ENCODE measurements around the gene MMRN1. TPM values are rescaled to one million over a fixed set of nuclear protein-coding genes. Genes with fewer than 3 reads are reported as not detected.

Gene MMRN1
- total and polyA plus RNA-seq, 2 experiments from 2014 or later, result not detected

DNA sequence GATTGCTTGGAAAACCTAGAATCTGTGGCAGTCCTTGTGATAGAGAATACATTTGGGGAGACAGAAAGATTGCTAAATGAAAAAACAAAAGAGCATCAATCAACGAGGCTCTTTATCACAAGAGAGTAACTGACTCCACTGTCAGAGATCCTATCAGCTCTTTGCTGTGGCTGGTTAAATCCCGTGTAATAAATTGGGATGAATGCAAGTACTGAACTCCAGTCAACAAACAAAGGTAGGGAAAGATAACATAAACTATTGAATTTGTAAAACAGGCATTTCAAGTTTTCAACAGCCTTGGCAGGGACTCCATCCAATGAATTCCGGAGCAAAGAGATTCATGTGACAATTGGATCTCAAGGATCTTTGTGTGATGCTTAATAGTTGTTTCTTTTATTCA lies 21.3 kb downstream of the MMRN1 start:
- Histone ChIP-seq H3K27ac (ENCODE audit: low read depth) (no peak overlapping the region), H2AFZ (peak overlapping the region; percentile 63; the same call in 1 of the 2 replicates), H3K4me3 (no peak overlapping the region), H3F3A (replicated peaks; ENCODE audit: low read depth) (no peaks in the 10 kb centered on the region), H3K27me3 (ENCODE audit: insufficient read depth) (no peaks in the 10 kb centered on the region), H3K4me1 (ENCODE audit: insufficient read depth) (peaks cover 30% of the 10 kb centered on the region), H3K9me2 (ENCODE audit: insufficient read depth) (no peaks in the 10 kb centered on the region), H3K4me2 (peak overlapping the region; percentile 45; the same call in 1 of the 2 replicates), H3K36me3 (ENCODE audit: insufficient read depth) (no peaks in the 10 kb centered on the region), H3K79me2 (replicated peaks; ENCODE audit: insufficient read depth) (no peaks in the 10 kb centered on the region), H4K20me1 (replicated peaks; ENCODE audit: insufficient read depth) (no peaks in the 10 kb centered on the region)
- Mint-ChIP-seq H3K36me3 (ENCODE audit: low read depth) (no peaks in the 10 kb centered on the region), H3K4me3 (no peak overlapping the region), H3K27ac (peak overlapping the region; percentile 16; the same call in 1 of the 2 replicates), H3K4me1 (peaks cover 29% of the 10 kb centered on the region), H3K27me3 (ENCODE audit: insufficient read depth, low read depth, poor library complexity) (no peaks in the 10 kb centered on the region), H3K9me3 (no peaks in the 10 kb centered on the region)
- no peak for ATAC-seq
- TF ChIP-seq JUNB (IDR thresholded peaks at IDR 0.05; ENCODE audit: unreplicated experiment), result no peak
- TF ChIP-seq, protein P1, sequence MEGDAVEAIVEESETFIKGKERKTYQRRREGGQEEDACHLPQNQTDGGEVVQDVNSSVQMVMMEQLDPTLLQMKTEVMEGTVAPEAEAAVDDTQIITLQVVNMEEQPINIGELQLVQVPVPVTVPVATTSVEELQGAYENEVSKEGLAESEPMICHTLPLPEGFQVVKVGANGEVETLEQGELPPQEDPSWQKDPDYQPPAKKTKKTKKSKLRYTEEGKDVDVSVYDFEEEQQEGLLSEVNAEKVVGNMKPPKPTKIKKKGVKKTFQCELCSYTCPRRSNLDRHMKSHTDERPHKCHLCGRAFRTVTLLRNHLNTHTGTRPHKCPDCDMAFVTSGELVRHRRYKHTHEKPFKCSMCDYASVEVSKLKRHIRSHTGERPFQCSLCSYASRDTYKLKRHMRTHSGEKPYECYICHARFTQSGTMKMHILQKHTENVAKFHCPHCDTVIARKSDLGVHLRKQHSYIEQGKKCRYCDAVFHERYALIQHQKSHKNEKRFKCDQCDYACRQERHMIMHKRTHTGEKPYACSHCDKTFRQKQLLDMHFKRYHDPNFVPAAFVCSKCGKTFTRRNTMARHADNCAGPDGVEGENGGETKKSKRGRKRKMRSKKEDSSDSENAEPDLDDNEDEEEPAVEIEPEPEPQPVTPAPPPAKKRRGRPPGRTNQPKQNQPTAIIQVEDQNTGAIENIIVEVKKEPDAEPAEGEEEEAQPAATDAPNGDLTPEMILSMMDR (conservative IDR thresholded peaks at IDR 0.05; ENCODE audit: low read depth in 2 of 2), result no peak
- no peak for TF ChIP-seq ETS1 (IDR thresholded peaks at IDR 0.05)
- TF ChIP-seq NANOG (IDR thresholded peaks at IDR 0.05; ENCODE audit: borderline replicate concordance), result no peak
- TF ChIP-seq POLR2AphosphoS5 (IDR thresholded peaks at IDR 0.05; ENCODE audit: low read depth), result no peak
- no peak for TF ChIP-seq EZH2 (IDR thresholded peaks at IDR 0.05; ENCODE audit: low read depth, unreplicated experiment)
- TF ChIP-seq, protein P2, sequence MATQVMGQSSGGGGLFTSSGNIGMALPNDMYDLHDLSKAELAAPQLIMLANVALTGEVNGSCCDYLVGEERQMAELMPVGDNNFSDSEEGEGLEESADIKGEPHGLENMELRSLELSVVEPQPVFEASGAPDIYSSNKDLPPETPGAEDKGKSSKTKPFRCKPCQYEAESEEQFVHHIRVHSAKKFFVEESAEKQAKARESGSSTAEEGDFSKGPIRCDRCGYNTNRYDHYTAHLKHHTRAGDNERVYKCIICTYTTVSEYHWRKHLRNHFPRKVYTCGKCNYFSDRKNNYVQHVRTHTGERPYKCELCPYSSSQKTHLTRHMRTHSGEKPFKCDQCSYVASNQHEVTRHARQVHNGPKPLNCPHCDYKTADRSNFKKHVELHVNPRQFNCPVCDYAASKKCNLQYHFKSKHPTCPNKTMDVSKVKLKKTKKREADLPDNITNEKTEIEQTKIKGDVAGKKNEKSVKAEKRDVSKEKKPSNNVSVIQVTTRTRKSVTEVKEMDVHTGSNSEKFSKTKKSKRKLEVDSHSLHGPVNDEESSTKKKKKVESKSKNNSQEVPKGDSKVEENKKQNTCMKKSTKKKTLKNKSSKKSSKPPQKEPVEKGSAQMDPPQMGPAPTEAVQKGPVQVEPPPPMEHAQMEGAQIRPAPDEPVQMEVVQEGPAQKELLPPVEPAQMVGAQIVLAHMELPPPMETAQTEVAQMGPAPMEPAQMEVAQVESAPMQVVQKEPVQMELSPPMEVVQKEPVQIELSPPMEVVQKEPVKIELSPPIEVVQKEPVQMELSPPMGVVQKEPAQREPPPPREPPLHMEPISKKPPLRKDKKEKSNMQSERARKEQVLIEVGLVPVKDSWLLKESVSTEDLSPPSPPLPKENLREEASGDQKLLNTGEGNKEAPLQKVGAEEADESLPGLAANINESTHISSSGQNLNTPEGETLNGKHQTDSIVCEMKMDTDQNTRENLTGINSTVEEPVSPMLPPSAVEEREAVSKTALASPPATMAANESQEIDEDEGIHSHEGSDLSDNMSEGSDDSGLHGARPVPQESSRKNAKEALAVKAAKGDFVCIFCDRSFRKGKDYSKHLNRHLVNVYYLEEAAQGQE (IDR thresholded peaks at IDR 0.05; ENCODE audit: unreplicated experiment), result no peak
- TF ChIP-seq EZH2phosphoT487 (IDR thresholded peaks at IDR 0.05; ENCODE audit: unreplicated experiment), result no peak
- TF ChIP-seq ZNF331 (CRISPR knock-in tag; IDR thresholded peaks at IDR 0.05; ENCODE audit: low read depth), result no peak
- TF ChIP-seq, protein P3, sequence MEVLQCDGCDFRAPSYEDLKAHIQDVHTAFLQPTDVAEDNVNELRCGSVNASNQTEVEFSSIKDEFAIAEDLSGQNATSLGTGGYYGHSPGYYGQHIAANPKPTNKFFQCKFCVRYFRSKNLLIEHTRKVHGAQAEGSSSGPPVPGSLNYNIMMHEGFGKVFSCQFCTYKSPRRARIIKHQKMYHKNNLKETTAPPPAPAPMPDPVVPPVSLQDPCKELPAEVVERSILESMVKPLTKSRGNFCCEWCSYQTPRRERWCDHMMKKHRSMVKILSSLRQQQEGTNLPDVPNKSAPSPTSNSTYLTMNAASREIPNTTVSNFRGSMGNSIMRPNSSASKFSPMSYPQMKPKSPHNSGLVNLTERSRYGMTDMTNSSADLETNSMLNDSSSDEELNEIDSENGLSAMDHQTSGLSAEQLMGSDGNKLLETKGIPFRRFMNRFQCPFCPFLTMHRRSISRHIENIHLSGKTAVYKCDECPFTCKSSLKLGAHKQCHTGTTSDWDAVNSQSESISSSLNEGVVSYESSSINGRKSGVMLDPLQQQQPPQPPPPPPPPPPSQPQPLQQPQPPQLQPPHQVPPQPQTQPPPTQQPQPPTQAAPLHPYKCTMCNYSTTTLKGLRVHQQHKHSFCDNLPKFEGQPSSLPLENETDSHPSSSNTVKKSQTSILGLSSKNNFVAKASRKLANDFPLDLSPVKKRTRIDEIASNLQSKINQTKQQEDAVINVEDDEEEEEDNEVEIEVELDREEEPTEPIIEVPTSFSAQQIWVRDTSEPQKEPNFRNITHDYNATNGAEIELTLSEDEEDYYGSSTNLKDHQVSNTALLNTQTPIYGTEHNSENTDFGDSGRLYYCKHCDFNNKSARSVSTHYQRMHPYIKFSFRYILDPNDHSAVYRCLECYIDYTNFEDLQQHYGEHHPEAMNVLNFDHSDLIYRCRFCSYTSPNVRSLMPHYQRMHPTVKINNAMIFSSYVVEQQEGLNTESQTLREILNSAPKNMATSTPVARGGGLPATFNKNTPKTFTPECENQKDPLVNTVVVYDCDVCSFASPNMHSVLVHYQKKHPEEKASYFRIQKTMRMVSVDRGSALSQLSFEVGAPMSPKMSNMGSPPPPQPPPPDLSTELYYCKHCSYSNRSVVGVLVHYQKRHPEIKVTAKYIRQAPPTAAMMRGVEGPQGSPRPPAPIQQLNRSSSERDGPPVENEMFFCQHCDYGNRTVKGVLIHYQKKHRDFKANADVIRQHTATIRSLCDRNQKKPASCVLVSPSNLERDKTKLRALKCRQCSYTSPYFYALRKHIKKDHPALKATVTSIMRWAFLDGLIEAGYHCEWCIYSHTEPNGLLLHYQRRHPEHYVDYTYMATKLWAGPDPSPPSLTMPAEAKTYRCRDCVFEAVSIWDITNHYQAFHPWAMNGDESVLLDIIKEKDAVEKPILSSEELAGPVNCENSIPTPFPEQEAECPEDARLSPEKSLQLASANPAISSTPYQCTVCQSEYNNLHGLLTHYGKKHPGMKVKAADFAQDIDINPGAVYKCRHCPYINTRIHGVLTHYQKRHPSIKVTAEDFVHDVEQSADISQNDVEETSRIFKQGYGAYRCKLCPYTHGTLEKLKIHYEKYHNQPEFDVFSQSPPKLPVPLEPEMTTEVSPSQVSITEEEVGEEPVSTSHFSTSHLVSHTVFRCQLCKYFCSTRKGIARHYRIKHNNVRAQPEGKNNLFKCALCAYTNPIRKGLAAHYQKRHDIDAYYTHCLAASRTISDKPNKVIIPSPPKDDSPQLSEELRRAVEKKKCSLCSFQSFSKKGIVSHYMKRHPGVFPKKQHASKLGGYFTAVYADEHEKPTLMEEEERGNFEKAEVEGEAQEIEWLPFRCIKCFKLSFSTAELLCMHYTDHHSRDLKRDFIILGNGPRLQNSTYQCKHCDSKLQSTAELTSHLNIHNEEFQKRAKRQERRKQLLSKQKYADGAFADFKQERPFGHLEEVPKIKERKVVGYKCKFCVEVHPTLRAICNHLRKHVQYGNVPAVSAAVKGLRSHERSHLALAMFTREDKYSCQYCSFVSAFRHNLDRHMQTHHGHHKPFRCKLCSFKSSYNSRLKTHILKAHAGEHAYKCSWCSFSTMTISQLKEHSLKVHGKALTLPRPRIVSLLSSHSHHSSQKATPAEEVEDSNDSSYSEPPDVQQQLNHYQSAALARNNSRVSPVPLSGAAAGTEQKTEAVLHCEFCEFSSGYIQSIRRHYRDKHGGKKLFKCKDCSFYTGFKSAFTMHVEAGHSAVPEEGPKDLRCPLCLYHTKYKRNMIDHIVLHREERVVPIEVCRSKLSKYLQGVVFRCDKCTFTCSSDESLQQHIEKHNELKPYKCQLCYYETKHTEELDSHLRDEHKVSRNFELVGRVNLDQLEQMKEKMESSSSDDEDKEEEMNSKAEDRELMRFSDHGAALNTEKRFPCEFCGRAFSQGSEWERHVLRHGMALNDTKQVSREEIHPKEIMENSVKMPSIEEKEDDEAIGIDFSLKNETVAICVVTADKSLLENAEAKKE (CRISPR knock-in tag; IDR thresholded peaks at IDR 0.05), result no peak
- no peak for TF ChIP-seq ZNF114 (CRISPR knock-in tag; IDR thresholded peaks at IDR 0.05)
- no peak for TF ChIP-seq STAT1 (IDR thresholded peaks at IDR 0.05; ENCODE audit: unreplicated experiment)
- no peak for TF ChIP-seq CREB1 (CRISPR knock-in tag; IDR thresholded peaks at IDR 0.05; ENCODE audit: low read depth)
- no peak for DNase-seq (ENCODE audit: low spot score)

All from GM23338 (cell line).